GM12878 (cell line): Measurements from ENCODE around the gene DIO1.

Experiments
- BRCA1 ChIP-seq: IDR thresholded peaks from 2 replicates; pipeline ENCODE4 v1.6.1; 2011; ENCODE audit warnings: low read depth, low read length, improper control_type of control experiment
- ETV6 ChIP-seq, 2 experiments: fragments of 450-650 bp in 1 of 2; IDR thresholded peaks in 1 of 2; conservative IDR thresholded peaks in 1 of 2; 2 replicates each; pipeline ENCODE4 v1.6.1; 2014; ENCODE audit warnings: antibody characterized with exemption in 1 of 2, borderline replicate concordance in 1 of 2, low read depth in 1 of 2, mild to moderate bottlenecking in 1 of 2, moderate library complexity in 1 of 2
- GABPA ChIP-seq: IDR thresholded peaks from 2 replicates; pipeline ENCODE4 v1.6.1; 2014; ENCODE audit warnings: antibody characterized with exemption, low read depth, mild to moderate bottlenecking, inconsistent platforms
- POLR2AphosphoS5 ChIP-seq: IDR thresholded peaks from 2 replicates; pipeline ENCODE4 v1.6.1; 2011; ENCODE audit warnings: mild to moderate bottlenecking, low read length, inconsistent platforms
- SREBF2 ChIP-seq: IDR thresholded peaks from 2 replicates; pipeline ENCODE4 v1.6.1; 2012; ENCODE audit warnings: mild to moderate bottlenecking, low read length
- SRF ChIP-seq, 2 experiments: IDR thresholded peaks; 2 replicates each; pipeline ENCODE4 v1.6.1; 2011; ENCODE audit warnings: low read depth in 2 of 2, low read length in 2 of 2, mild to moderate bottlenecking in 1 of 2, moderate library complexity in 1 of 2
- STAT3 ChIP-seq: IDR thresholded peaks from 2 replicates; pipeline ENCODE4 v1.6.1; 2011; ENCODE audit warnings: low read depth, low read length, improper control_type of control experiment
- TAF1 ChIP-seq: IDR thresholded peaks from 2 replicates; pipeline ENCODE4 v1.6.1; 2011; ENCODE audit warnings: mild to moderate bottlenecking, low read depth, low read length, borderline replicate concordance
- TCF7 ChIP-seq: IDR thresholded peaks from 2 replicates; pipeline ENCODE4 v1.6.1; 2014; ENCODE audit warnings: antibody characterized with exemption, borderline replicate concordance
- TF ChIP-seq, protein P1 (sequence below): IDR thresholded peaks from 2 replicates; pipeline ENCODE4 v1.6.1; 2012; ENCODE audit warnings: low read depth, low read length, improper control_type of control experiment
- TF ChIP-seq, protein P2 (sequence below), 3 experiments: IDR thresholded peaks in 2 of 3; conservative IDR thresholded peaks in 1 of 3; 2 replicates each; pipeline ENCODE4 v1.5.1; 2011; ENCODE audit warnings: low read depth in 3 of 3, low read length in 3 of 3, mild to moderate bottlenecking in 3 of 3, control low read depth in 2 of 3, moderate library complexity in 2 of 3, inconsistent platforms in 1 of 3, mixed read lengths in 1 of 3; ENCODE audit not compliant: control insufficient read depth in 2 of 3, insufficient read depth in 1 of 3; ENCODE audit errors: extremely low read depth in 1 of 3

GRCh38 chr1:53948291-53948690, 54.3 kb downstream of the DIO1 start:
- no peak for TF ChIP-seq ETV6 (conservative IDR thresholded peaks at IDR 0.05 in 1 of 2, IDR thresholded peaks at IDR 0.05 in 1 of 2; ENCODE audit: borderline replicate concordance in 1 of 2, low read depth in 1 of 2)
- TF ChIP-seq STAT3: no peak
- no peak for TF ChIP-seq TCF7
- TF ChIP-seq SRF (IDR thresholded peaks at IDR 0.05; ENCODE audit: low read depth in 2 of 2, low read length in 2 of 2): no peak
- TF ChIP-seq, protein P1, sequence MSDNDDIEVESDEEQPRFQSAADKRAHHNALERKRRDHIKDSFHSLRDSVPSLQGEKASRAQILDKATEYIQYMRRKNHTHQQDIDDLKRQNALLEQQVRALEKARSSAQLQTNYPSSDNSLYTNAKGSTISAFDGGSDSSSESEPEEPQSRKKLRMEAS: no peak
- TF ChIP-seq BRCA1: no peak
- TF ChIP-seq, protein P2, sequence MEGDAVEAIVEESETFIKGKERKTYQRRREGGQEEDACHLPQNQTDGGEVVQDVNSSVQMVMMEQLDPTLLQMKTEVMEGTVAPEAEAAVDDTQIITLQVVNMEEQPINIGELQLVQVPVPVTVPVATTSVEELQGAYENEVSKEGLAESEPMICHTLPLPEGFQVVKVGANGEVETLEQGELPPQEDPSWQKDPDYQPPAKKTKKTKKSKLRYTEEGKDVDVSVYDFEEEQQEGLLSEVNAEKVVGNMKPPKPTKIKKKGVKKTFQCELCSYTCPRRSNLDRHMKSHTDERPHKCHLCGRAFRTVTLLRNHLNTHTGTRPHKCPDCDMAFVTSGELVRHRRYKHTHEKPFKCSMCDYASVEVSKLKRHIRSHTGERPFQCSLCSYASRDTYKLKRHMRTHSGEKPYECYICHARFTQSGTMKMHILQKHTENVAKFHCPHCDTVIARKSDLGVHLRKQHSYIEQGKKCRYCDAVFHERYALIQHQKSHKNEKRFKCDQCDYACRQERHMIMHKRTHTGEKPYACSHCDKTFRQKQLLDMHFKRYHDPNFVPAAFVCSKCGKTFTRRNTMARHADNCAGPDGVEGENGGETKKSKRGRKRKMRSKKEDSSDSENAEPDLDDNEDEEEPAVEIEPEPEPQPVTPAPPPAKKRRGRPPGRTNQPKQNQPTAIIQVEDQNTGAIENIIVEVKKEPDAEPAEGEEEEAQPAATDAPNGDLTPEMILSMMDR (IDR thresholded peaks at IDR 0.05 in 2 of 3, conservative IDR thresholded peaks at IDR 0.05 in 1 of 3; ENCODE audit: control insufficient read depth in 2 of 3, extremely low read depth in 1 of 3, insufficient read depth in 1 of 3, low read depth in 3 of 3, low read length in 3 of 3): no peak
- TF ChIP-seq TAF1: no peak
- TF ChIP-seq POLR2AphosphoS5: no peak
- no peak for TF ChIP-seq GABPA
- TF ChIP-seq SREBF2: no peak
